HG03460 (cell line): ENCODE results near the gene HERC3.
"Not testable (repeated sequence)": the region's sequence is repeated elsewhere in the genome, so short reads cannot be mapped to it uniquely, and the experiment has no call there.

Experiments
- ATAC-seq: cut with Tn5 transposase; IDR thresholded peaks from one replicate; pipeline ENCODE4 v1.9.1; 2021; ENCODE audit not compliant: unreplicated experiment

The HERC3 gene

DNA sequence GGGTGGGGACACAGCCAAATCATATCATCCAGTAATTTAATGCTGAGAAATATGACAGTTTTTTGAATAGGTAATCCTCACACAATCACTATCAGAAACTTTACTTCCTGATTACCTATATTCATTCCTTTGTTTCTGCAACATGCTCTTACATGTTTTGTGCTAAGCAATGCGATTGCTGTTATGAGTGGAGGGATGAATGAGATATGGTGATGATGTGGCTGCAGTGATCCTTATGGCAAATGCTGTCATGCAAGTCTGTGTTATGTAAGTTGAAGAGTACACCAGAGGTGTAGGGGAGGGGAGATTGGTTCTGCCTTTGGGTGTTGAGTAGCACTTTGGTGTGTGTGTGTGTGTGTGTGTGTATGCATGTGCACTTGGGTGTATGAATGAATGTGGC is 14.6 kb downstream of the HERC3 start:
- ATAC-seq, result no peak

DNA sequence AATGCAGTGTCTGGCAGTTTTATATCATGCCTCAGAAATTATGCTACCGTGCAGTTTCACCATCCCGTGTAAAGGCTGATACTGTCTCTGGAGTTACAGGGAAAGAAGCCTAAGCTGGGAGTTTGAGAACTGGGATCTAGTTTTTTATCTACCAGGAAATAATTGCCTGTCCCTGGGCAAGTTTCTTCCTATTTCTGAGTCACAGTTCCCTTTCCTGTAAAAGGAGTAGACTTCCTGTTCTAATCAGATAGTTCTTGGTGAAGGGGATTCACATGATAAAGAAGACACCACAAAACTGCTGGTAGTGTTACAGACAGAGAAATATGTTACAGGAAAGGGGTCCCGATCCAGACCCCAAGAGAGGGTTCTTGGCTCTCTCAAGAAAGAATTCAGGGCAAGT is 17.1 kb downstream of the HERC3 start:
- no peak for ATAC-seq

DNA sequence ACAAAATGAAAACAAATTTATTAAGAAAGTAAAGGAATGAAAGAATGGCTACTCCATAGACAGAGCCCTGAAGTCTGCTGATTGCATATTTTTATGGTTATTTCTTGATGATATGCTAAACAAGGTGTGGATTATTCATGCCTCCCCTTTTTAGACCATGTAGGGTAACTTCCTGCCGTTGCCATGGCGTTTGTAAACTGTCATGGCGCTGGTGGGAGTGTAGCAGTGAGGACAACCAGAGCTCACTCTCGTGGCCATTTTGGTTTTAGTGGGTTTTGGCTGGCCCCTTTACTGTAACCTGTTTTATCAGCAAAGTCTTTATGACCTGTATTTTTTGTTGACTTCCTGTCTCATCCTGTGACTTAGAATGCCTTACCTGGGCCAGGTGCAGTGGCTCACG is 17.5 kb downstream of the HERC3 start:
- ATAC-seq, result not testable (repeated sequence)

DNA sequence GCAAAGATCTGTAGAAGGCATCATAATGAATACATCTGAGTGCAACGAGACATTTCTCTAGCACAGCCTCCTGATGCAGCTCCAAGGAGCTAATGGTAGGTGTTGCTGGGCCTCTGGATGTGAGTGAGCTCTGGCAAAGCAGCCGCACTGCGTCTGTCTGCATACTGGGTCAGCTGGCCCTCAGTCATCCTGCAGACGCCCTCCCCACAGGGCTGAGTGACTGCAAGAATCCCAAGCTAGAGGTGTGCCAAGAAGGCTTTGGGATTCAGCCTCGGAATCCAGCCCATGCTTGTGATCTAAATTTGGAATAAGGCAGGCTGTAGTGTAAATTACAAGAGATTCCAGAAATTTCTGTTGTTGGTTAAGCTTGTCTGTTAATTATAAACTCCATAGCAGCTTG is 18.5 kb downstream of the HERC3 start:
- no peak for ATAC-seq

DNA sequence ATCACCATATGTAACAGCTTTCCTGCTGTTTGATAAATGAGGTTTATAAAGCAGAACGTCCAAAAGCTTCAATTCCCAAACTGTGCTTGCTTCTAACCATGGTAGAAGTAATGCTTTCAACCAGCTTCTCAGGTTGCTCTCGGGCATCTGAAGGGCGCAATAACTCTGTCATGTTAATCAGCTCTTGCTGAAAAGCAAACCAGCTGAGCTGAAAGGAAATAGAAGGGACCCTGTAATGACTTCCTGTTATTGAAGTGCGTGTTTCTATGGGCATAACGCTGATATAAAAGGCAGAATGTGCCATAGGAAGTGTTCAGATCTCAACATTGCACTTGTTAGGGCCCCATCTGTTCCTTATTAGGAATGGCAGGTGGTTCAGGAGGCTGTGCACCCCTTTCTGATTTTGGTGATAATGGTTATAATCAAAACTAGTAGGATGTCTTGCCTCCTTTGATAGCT is 21.2 kb downstream of the HERC3 start:
- ATAC-seq, result no peak

DNA sequence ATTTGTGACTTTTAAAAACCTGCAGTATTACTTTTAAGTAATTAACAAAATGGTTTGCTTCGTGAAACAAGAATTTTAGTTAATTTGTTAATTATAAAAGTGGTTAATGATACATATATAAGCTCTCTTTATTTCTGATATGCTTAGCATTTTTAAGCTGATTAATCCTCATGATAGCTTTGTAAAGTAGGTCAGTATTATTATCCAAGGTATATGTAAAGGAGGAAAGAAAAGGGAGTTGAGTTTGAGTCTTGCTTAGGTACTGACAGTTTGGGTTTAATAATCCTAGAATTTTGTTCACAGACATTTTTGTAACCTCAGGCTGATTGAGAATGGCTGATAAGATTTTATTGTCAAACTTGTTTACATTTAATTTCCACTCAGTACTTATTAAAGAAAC is 21.8 kb downstream of the HERC3 start:
- no peak for ATAC-seq

DNA sequence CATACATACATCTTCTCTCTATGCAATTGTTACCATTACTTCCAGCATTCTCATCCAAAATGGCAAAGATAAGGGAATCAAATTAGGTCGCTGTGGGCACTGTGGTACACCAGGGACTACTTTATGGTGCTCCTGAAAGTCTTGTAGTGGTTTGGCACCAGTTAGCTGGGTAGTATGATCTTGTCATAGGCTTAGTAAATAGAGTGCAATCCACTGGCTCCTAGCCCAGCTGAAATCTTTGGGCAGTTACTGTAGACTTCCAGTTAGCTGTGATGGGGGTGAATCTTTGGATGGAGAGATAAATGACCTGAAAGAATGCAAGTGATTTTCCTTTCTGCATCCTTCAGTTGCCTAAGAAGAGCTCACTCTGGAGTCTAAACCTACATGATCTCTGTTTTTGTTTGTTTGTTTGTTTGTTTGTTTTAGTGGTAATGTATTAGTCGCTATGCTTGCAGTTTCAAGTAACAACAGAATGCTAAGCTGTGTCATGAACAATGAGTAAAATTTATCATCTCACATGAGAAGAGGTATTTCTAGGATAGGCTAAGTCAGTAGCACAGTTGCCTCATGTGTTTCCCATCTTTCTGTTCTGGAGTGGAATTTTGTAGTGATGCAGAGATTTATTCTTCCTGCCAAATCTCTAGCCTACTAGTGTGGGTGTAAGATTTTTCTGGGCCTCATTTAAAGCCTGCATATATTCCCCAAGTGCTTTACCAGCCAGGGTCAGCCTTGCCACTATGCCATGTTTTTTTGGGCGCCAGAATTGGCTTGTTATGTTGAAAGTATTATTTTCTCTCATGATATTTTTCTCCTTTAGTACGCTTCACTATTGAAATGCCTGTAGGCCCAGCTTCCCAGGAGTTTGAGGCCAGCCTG is 24.2 kb downstream of the HERC3 start:
- ATAC-seq, result no peak

DNA sequence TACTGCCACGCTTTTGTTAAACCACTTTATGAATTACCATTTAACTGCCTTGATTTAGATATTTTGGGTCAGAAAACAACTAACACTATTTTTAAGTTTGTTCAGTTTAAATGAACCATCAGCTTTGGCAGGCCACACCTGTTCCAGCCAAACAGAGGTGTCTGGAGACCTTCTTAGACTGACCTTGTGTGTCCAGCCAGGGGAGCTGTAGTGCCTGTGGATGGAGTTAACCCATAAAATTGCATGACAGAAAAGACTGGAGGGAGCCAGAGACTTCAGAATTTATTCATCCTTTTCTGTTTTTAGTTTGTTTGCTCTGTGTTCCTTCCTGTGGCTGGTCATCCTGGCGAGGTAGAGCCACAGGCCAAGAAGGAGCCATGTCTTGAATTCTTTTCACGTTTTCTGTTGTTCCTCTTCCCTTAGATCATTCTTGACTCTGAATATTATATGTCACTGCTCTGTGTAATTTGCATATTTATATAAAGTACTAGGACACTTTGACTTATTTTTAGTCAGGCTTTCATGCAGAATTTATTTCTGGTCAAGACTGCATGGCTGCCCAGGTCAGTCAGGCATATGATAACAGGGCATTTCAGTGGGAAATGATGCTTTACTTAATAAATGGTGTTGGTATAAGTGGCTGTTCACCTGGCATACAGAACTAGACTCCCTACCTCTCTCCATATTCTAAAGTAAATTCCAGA is 26.7 kb downstream of the HERC3 start:
- no peak for ATAC-seq

DNA sequence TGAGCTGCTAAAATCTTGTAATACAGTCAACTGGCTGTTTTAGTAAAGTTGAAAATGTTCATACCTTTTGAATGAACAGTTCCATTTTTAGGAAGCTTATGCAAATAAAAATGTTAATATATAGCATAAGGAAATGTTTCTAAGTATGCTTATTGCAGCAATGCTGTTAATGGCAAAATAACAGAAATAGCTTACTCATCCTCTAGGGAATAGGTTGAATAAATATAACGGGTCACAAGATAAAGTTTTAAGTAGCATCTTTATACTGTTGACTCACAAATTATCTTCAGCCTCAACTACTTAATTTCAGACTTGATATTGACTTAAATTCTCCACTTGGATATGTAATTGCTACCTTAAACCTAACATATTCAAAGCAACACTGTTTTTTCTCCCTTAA is 27.7 kb downstream of the HERC3 start:
- ATAC-seq, result no peak

DNA sequence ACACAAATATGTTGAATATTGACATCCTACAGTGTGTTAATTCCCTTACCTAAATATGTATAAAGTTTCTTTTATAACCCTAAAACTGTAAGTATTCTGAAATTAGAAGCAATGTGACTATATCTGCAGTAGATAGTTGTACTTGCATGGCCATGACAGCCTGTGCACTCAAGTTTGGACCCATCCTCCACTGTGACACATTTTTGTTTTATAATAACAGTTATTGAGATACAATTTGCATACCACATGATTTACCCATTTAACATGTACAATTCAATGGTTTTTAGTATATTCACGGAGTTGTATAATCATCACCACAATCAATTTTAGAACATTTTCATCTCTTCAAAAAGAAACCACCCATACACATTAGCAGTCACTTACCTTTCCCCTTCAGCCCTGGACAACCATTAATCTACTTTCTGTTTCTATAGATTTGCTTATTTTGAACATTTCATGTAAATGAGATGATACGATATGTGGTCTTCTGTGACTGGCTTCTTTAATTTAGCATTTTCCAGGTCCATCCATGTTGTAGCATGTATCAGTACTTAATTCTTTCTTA is 29.6 kb downstream of the HERC3 start:
- no peak for ATAC-seq

DNA sequence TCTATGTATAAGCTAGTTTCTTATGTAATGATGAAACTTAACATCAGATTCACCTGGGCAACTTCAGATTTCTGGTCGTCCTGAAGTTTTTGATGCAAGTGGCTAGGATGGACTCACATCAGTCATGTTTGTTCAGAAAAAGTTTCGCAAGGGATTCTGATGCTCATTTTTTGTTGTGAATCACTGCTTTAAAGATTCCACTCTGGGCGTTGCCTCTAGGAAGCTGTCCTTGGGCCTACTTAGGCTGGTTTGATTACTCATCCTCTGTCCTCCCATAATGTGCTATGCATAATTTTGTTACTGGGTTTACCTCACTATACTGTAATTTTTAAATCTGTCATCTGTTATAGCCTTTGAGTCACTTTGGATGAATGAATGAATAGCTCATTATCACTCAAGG is 30.8 kb downstream of the HERC3 start:
- ATAC-seq, result no peak

DNA sequence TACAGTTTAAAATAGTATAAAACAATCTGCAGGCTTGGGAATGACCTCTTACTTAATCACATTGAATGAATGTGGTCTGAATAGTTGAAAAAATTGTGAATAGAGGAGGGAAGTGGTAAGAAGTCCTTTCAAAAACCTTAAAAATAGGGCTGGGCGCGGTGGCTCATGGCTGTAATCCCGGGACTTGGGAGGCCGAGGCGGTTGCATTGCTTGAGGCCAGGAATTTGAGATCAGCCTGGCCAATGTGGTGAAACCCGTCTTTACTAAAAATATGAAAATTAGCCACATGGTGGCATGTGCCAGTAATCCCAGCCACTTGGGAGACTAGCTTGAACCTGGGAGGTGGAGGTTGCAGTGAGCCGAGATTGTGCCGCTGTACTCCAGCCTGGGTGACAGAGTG is 36.5 kb downstream of the HERC3 start:
- ATAC-seq, result no peak

DNA sequence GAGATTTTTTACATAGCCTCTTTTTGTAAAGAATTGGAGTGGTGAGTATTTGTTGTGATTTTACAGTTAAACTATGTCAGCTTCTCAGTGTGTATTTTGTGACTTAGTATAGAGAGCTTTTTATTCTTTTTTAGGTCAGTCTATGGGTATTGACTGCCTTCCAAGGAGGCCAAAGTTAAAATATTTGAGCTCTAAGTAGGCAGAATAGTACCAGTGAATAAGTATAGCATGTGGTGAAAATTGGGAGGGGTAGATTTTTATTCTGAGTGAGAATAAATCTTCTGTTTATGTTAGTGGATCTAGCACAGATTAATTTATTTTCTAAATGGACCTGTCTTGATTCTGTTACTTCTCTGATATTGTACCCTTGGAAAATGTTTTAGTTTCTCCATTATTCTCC is 37.5 kb downstream of the HERC3 start:
- no peak for ATAC-seq

DNA sequence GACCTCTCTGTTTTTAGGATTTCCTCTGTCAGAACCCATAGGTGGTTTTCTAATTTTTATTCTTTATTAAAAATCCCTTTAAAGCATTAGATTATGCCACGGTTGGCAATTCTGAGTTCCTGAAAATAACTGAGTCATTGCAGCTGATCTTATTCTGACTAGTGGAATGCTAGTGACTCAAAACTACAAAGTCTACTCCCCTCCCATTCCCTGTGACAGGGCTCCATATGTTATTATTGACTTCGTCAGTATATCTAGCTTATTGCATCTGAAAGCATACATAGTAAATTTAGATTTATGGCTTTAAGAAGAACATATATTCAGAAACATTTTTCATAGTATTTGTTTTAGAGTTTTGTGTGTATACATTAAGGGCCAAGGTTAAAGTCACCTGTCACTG is 38.5 kb downstream of the HERC3 start:
- no peak for ATAC-seq

DNA sequence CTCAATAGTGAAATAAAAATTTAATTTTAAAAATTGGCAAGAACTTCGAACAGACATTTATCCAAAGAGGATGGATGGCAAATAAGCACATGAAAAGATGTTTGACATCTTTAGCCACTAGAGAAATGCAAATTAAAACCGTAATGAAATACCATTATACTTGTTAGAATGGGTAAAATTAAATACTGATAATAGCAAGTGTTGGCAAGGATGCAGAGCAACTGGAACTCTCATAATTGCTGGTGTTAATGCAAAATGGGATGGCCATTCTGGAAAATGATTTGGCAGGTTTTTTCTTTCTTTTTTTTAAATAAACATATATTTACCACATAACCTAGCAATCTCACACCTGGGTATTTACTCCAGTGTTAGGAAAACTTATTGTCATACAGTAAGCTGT is 51.7 kb downstream of the HERC3 start:
- no peak for ATAC-seq

DNA sequence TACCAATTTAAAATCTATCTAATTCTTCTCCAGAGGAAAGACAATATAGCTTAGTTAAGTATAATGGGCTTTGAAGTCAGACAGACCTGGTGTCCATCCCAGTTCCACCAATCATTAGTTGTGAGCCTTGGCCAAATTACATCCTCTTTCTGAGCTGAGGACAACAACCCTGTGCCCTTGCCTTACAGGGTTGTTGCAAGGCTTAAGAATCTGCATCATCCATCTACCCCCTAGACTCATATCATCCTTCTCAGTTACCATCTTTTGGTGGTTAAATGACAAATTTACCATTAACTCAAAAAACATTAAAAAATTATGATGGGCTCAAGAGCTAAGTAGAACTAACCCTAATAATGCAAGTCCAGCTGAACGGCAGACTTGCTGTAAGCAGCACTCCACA is 53.7 kb downstream of the HERC3 start:
- no peak for ATAC-seq

DNA sequence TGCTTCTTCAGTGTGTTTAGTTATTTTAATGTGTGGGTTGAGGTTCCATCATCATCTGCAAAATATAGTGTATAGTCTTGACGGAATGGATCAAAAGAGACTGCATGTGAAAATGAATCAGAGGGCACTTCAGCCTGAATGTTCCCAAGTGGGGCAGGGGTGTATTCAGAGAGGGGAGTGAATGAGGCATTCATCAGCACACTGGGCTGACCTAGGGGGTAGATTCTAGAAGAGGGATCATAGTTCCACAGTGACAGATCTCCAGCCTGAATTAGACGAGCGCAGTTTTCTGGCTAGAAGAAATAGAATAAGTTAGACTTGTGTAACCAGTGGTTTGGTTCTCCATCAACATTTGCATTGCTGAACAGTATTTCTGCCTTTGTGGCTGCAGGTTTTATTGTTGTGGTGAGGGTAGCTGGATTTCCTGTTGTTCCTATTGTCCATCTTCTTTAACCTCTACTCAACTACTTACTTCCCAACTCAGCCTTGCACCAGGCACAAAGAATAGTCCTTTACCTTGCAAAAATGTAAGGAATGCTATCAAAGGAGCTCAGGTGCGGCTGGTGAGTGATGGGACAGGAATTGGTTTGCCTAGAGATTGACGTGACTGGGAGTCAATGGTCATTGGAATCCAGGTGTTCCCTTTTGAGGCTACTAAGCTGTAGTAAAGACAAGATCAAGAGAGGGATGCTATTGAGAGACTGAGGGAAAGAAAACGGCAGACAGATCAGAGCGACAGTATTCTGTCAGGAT is 54.4 kb downstream of the HERC3 start:
- ATAC-seq, result no peak

DNA sequence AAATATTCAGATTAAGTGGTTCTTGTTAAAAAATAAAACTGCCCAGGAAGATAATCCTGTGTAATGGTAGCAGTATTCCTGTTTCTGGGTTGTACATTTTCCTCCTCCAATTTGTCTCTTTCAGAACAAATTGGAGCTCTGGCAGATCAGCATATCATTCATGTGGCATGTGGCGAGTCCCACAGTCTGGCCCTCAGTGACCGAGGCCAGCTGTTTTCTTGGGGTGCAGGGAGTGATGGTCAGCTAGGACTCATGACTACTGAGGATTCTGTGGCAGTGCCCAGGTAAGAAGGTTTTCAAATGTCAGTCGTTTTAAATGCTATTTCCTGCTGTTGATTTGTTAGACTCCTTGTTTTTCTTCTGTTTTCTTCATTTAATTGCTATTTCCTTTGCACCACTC is 57.4 kb downstream of the HERC3 start:
- ATAC-seq, result no peak

DNA sequence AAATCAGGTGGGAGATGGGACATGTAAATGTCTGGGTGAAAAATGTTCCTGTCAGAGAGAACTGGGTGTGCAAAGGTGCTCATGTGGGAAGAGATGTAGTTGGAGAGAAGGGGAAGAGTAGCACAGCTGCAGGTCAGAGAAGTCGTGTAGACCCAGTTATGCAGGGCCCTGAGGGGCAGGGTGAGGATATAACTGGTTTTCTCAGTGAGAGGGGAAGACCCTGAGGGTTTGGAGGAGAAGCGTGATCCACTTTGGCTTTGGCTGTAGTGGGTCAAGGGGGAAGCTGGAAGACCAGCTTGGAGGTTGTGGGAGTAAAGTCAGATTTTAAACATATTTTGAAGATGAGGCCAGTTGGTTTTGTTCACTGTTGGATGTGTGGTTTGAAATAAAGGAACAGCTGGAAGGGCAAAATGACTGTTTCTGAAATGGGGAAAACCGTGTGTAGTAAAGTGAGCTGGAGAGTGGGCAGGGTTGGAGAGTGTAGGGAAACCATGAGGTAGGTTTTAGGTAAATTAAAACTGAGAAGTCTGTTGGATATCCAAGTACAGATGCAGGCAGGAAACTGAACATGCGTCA is 61.2 kb downstream of the HERC3 start:
- no peak for ATAC-seq

DNA sequence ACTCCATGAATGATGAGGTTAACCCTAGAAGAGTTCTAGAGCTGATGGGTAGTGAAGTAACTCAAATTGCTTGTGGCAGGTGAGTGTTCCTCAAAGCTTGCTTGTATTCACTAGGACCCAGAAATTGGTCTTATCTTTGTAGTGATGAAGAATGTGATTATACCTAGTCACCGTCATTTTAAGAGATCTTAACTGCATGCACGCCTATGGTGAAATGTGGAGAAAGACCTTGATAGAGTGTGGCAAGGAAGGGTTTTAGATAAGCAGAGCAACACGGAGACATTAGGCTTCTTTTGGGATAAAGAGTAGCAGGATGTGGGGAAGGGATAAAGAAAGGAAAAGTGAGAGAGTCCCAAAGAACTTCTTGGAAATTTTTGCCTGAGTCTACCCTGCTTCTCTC is 62.9 kb downstream of the HERC3 start:
- ATAC-seq, result no peak
